Activated CD4-positive, alpha-beta T cell treated with anti-CD3 and anti-CD28 coated beads, Interleukin-2, Interleukin-4, amounts not matched to agents 100 ng/mL and 50 ng/mL, durations not matched to agents 16 hours and 8 hours (primary cell): Measurements from ENCODE around the gene IL6R.
A peak's percentile ranks its signal among the peaks of the same experiment; 100 is the strongest.

Source experiments
- DNase-seq: peaks from one replicate; pipeline ENCODE4 v3.0.0-alpha.2; 2020; ENCODE audit warnings: low spot score

The IL6R gene

DNA sequence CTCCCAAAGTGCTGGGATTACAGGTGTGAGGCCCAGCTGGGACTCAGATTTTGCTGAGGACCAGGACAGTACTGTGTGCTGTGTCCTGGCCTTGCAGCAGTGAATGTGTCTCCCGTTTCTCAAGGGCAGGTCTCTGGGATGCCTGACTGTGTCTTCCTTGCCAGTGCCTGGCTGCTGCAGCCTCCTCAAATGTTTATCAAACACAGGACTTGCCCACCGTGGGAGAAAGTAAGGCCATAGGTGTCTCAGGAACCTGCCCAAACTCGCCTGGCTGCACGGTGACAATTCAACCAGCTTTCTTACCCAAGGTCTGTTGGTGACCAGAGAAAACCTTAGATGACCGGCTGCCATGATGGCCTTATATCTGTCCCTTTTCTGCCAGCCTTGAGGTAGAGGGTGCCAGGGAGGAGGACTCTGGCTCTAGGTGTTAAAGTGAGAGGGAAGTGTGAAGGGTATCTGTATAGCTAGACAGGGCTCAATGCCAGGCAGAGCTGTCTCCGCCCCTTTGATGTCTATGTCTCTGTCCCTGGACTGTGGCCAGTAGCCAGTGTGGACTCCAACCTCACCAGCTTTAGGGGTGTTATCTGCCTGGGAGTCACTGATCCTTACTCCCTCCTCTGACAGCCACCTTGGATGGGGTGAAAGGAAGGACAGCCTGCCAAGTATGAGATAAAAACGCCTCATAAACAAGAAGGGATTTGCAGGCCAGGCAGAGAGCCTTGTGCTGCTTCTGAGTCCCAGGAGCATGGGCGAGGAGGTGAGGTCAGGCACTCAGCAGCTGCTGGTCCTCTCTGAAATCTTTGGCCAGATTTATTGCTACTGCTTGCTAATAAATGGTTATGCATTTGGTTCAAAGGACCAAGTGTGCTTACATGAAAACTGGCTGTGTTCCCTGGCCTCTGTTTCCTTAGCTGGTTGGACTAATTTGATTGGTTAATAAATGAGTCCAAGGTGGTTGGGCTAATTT, 22.3 kb downstream of the IL6R start:
- DNase-seq, result no peak

- DNase-seq, result no peak
Measured at GRCh38 chr1:154429118-154429517, 24.0 kb downstream of the IL6R start.

DNA sequence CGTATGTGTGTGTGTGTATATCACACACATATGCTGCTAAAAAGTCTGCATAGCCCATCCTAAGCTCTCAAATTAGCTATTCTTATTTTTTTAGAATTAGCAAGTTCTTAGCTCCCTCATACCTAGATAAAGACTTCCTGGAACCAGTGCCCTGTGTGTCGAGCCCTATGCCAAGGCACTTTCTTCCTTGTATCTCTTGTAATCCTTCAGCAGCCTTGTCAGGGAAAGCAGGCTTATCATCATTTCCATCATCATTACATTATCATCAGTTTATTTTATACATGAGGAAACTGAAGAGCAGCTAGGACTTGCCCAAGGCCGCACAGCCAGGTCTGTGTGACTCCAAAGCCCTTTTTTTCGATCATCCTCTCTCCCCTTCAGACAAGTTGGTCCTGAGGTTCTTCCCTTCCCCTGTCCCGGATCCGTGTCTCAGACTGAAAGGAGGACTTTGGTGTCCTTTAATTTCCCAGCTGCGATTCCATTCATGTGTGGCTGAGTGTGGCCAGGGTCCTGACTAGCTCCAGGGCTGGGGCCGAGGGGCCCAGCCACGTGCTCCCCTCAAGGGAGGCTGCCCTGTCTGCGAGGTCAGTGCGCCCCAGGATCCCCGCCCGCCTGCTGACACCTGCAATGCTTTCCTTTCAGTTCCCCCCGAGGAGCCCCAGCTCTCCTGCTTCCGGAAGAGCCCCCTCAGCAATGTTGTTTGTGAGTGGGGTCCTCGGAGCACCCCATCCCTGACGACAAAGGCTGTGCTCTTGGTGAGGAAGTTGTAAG, 24.9 kb downstream of the IL6R start:
- DNase-seq, result no peak

DNA sequence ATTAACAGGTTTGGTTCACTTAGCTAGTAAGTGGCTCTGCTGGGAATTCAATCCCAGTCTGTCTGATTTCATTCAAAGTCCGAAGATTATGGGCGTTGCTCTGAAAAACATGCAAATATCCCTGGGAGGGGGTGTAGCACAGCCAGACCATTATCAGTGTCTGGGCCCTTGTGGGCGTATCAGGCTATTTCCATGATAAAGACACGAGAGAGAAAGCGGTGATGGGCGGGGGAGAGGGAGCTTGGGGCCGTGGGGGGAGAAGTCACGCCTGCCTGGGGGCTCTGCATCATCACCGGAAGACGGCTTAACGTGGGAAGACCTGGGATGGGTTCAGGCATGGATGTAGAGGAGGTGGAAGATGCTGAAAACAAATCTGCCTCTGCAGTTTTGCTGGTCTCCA, 25.8 kb downstream of the IL6R start:
- DNase-seq, result no peak

GRCh38 chr1:154431586-154432373, 26.6 kb downstream of the IL6R start:
- DNase-seq, result peak; percentile 69

DNA sequence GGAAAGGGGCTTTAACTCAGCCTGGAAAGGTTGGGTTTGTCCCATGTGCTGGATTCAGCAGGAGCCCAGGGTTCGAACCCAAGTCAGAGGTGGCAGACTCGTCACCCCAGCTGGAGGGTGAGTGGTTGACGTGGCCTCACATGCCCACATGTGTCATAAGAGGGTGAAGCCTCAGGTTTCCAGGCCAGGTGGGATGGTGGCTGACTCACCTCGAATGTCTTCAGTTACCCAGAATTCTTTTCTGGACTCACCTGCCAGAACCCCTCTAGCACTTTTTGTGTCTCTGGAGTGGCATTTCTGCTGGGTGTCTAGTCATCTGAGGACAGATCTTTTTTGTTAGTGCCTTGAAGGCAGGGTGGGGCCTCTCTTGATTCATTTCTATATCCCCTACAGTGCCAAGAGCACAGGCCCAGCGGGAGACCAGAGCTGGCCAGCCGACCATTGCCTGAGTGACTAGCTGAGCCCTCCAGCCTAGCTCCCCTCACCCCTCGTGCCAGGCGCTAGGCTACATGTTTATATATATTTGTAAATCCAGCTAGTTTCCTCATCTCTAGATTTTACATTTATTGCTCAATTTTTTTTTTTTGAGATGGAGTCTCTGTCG, 28.1 kb downstream of the IL6R start:
- DNase-seq, result no peak

- DNase-seq, result no peak
Measured at GRCh38 chr1:154434346-154435085, 29.4 kb downstream of the IL6R start.

GRCh38 chr1:154435599-154436200, 30.6 kb downstream of the IL6R start:
- no peak for DNase-seq

GRCh38 chr1:154436433-154436832, 31.3 kb downstream of the IL6R start:
- no peak for DNase-seq

DNA sequence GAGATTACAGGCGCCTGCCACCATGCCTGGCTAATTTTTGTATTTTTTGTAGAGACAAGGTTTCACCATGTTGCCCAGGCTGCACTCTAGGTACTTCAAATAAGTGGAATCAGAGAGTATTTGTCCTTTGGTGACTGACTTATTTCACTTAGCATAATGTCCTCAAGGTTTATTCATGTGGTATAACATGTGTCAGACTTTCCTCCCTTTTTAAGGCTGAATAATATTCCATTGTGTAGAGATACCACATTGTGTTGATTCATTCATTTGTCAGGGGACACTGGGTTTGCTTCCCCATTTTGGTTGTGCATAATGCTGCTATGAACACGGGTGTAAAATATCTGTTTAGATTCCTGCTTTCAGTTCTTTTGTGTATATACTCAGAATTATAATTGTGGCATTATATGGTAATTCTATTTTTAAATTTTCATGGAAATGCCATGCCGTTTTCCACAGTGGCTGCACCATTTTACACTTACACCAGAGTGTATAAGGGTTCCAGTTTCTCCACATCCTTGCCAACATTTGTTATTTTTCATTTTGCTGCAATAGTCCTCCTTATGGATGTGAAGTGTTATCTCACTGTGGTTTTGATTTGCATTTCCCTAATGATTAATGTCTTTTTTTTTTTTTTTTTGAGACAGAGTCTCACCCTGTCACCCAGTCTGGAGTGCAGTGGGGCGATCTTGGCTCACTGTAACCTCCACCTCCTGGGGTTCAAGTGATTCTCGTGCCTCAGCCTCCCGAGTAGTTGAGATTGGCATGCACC, 35.1 kb downstream of the IL6R start:
- DNase-seq, result no peak

- DNase-seq, result no peak
Measured at GRCh38 chr1:154441241-154441888, 36.2 kb downstream of the IL6R start.

DNA sequence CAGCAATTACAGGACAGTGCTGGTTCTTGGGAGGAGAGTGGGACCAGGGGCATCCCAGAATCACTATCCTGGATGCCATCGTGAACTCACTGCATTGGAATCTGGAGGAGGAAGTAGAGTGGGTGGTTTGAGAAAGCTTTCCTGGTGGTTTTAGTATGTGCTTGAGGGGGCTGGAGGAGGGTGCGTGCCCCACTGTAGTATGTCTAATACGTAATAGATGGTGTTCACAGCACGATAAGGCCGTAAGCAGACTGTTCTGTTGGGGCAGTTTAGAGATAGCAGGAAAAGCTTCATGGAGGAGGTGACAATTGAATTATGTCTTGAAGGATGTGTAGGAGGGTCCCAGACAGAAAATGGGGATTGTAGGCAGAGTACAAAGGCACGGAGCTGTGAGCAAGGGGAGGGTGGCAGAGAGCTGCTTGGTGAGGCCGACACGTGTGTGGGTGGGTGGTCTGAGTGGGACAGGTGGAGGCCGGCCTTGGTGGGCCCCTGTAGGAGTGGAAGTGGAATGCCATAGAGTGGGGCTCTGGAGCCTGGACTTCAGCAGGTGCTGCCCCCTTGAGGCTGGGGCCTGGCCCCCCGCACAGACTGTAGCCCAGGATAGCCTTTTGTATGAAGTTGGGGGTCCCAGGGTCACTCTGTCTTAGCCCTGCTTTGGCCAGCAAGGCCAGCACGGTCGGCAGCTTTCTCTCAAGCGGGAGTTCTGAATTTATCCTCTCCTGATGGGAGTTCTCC, 37.0 kb downstream of the IL6R start:
- DNase-seq, result no peak

GRCh38 chr1:154443274-154444013, 38.3 kb downstream of the IL6R start:
- DNase-seq, result no peak

DNA sequence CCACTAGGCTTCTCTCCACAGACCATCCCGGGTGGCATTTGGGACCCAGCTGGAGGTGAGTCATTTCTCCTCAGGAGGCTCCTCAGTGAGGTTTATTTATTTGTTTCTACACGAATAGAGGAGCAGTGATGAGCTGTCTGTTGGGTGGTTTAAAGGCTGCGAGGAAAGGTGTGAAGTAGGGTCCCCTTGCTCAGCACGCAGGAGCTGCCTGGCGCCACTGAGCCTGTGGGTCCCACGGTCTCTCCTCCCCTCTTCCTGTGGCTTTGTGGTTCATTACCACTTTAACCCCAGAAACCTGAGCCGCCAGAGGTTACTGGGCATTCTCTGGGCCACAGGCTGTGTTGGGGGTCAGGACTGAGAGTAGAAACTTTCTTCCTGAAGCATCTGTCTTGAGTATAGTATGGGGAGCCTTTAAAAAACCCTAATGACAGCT, 39.9 kb downstream of the IL6R start:
- DNase-seq, result peak; percentile 89

DNA sequence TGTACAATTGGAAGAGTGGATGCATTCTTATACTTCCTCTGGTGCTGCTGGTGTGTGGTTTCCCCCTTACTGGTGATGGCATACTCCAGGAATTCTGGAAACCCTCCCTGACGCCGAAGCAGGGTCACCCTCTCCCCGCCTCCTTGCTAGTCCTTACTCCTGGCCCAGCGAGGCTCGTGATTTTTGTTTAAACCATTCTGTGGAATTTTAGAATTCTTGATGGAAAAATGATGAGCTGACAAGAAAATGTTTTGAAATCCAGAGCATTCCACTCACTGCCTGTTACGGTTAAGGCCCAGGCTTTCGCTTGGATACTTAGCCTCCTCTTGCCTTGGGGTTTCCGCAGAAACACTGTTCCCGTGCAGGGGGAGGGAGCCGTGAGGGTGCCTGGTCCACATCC, 41.1 kb downstream of the IL6R start:
- no peak for DNase-seq

GRCh38 chr1:154446789-154447188, 41.6 kb downstream of the IL6R start:
- no peak for DNase-seq

DNA sequence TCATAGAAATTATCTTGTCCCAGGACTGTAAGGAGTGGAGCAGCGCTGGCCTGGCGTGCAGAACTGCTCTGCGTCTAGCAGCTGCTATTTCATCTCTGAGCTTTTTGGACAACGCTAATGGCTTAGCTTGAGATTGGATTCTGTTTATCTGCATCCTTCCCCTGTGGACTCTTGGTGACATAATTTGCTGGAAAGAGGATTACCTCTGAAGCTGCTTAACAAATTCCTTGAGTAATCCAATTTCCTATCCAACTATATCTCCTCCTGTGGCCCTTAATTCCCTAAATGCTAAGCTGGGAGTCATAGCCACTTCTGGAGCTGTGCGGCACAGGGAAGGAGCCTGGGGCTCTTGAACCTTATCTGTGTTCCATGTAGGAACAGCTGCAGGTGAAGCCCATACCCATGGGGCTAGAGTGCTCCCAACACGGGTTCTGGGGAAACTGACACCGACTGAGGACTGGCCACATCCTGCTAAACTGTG, 43.2 kb downstream of the IL6R start:
- no peak for DNase-seq

DNA sequence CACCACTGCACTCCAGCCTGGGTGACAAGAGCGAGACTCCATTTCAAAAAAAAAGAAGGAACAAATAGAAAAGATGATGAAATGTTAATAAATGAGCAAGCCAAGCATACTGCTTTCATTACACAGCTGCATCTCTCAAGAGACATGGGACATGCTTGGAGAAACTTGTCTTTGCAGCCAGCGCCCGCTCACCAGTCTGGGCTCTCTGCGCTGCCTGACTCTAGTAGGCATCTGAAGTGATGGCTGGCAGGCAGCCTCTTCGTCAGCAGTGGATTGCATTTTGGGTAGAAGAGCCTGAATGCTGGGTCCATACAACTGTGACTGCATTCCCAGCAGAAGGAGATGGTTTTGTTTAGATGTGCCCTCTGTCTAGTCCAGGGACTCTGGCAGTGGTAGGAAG, 48.0 kb downstream of the IL6R start:
- DNase-seq, result no peak
